Measurements from ENCODE around the gene TBC1D22A. TPM values are rescaled to one million over a fixed set of nuclear protein-coding genes. Genes with fewer than 3 reads are reported as not detected.

TBC1D22A gene
- polyA plus RNA-seq, 1 of the 3 experiments (the other 2 are of a cell fraction) = 16.5 TPM

DNA sequence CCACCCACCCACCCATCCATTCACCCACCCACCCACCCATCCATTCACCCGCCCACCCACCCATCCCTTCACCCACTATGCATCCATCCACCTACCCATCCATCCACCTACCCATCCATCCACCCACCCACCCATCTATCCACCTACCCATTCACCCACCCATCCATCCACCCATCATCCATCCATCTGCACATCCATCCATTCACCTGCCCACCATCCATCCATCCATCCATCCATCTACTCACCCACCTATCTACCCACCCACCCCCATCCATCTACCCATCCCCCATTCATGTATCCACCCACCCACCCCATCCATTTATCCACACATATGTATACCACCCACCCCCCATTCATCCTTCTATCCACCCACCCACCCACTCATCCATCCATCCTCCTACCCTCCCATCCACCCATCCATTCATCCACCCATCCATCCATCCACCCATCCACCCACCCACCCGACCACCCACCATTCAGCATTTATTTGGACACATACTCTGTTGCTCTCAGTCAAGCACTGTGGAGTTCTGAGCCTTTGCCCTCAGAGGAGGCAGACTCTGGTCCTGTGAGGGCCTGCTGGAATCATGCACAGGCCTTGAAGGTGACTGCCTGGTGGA lies 380.1 kb downstream of the TBC1D22A start:
- TF ChIP-seq, protein P1, sequence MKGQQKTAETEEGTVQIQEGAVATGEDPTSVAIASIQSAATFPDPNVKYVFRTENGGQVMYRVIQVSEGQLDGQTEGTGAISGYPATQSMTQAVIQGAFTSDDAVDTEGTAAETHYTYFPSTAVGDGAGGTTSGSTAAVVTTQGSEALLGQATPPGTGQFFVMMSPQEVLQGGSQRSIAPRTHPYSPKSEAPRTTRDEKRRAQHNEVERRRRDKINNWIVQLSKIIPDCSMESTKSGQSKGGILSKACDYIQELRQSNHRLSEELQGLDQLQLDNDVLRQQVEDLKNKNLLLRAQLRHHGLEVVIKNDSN (IDR thresholded peaks at IDR 0.05; ENCODE audit: borderline replicate concordance, low read depth) = no peak
- TF ChIP-seq MEF2A (IDR thresholded peaks at IDR 0.05; ENCODE audit: borderline replicate concordance, low read depth) = no peak
- TF ChIP-seq, protein P2, sequence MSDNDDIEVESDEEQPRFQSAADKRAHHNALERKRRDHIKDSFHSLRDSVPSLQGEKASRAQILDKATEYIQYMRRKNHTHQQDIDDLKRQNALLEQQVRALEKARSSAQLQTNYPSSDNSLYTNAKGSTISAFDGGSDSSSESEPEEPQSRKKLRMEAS (IDR thresholded peaks at IDR 0.05; ENCODE audit: low read depth) = no peak
- TF ChIP-seq RCOR1 (IDR thresholded peaks at IDR 0.05; ENCODE audit: low read length) = no peak
- TF ChIP-seq, protein P3, sequence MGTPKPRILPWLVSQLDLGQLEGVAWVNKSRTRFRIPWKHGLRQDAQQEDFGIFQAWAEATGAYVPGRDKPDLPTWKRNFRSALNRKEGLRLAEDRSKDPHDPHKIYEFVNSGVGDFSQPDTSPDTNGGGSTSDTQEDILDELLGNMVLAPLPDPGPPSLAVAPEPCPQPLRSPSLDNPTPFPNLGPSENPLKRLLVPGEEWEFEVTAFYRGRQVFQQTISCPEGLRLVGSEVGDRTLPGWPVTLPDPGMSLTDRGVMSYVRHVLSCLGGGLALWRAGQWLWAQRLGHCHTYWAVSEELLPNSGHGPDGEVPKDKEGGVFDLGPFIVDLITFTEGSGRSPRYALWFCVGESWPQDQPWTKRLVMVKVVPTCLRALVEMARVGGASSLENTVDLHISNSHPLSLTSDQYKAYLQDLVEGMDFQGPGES (IDR thresholded peaks at IDR 0.05; ENCODE audit: low read depth, low read length) = no peak
- TF ChIP-seq GATA2 (CRISPR knock-in tag; IDR thresholded peaks at IDR 0.05) = no peak
- no peak for TF ChIP-seq FOSL2 (IDR thresholded peaks at IDR 0.05; ENCODE audit: borderline replicate concordance, low read depth)
- no peak for TF ChIP-seq YY1 (IDR thresholded peaks at IDR 0.05; ENCODE audit: low read depth)
- no peak for TF ChIP-seq POLR2AphosphoS5 (IDR thresholded peaks at IDR 0.05; ENCODE audit: low read depth, low read length)
- no peak for TF ChIP-seq SMC3 (IDR thresholded peaks at IDR 0.05; ENCODE audit: low read depth, low read length)
- TF ChIP-seq ELF1 (IDR thresholded peaks at IDR 0.05) = no peak
- TF ChIP-seq RFX5 (IDR thresholded peaks at IDR 0.05; ENCODE audit: low read length) = no peak
- TF ChIP-seq FOXM1 (IDR thresholded peaks at IDR 0.05; ENCODE audit: low read depth) = no peak
- DNase-seq = no peak
- no peak overlapping the region for H3K4me3 ChIP-seq (ENCODE audit: low read depth in 2 of 2, low read length in 1 of 2)
- ChIA-PET POLR2A (no interaction called here), CTCF (interaction anchor here (1.1 kb wide), 1 partner anchor 344 kb away, joined by 3 read pairs; no protein-coding TSS in a partner anchor)
- no peak overlapping the region for H3K27ac ChIP-seq (ENCODE audit: low read depth in 2 of 2, low read length in 1 of 2)
- no peak overlapping the region for H3K4me2 ChIP-seq
- peaks cover 0 to 28% of the 10 kb centered on the region in 2 experiments; a peak in 1 of 4 replicates for H3K4me1 ChIP-seq (ENCODE audit: control insufficient read depth in 1 of 2, insufficient read depth in 2 of 2, low read depth in 1 of 2, low read length in 1 of 2)
- H3K27me3 ChIP-seq (ENCODE audit: insufficient read depth) = no peaks in the 10 kb centered on the region
- no peaks in the 10 kb centered on the region for H4K20me1 ChIP-seq (ENCODE audit: insufficient read depth)
- WGBS (ENCODE audit: low lambda C conversion rate) = 59% methylated on average over 2 of the region's 2 CpGs
- no peaks in the 10 kb centered on the region for H3K36me3 ChIP-seq (replicated peaks in 1 of 2; ENCODE audit: control insufficient read depth in 1 of 2, insufficient read depth in 2 of 2, low read length in 1 of 2)
- no peak overlapping the region for H3K9ac ChIP-seq
- no peaks in the 10 kb centered on the region for H3K9me3 ChIP-seq
- H2AFZ ChIP-seq (ENCODE audit: low read depth) = no peak overlapping the region
- H3K9me2 ChIP-seq = no peaks in the 10 kb centered on the region
- H3F3A ChIP-seq (replicated peaks; ENCODE audit: insufficient read depth) = no peaks in the 10 kb centered on the region
- H3K79me2 ChIP-seq (ENCODE audit: insufficient read depth) = no peaks in the 10 kb centered on the region

DNA sequence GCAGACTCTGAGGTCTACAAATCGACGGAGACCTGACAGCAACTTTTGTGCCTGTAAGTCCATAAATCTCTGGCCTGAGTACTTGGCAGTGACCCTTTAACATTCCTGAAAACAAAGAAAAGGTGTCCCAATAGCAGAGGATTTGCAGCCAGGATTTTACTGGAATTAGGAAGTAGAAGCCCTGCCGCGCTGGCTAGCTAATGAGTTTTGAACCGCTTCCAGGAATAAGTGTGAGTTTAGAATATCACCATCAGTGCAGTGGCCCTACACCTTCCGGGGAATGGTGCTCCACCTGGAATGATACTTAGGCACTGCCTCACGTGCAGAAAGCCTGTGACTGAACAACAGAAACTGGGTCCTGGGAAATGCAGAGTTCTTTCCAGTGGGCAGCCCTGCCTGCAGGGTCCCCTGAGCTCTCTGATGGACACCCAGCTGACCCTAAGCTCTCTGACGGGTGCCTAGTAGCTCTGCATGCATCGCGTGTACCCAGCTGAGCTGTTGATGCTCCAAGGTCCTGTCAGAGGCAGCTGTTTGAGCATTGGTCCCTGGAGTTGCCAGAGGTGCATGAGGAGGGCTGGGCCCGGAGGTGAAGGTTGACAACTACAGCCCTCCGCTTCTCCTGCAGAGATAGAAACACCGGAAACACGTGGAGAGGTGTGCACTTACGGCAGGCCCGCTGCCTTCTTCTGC lies 380.9 kb downstream of the TBC1D22A start:
- Histone ChIP-seq H3K4me2 (no peak overlapping the region), H3K79me2 (ENCODE audit: insufficient read depth) (no peaks in the 10 kb centered on the region), H3K9me2 (no peaks in the 10 kb centered on the region), H2AFZ (ENCODE audit: low read depth) (no peak overlapping the region), H3K4me3 (ENCODE audit: low read depth in 2 of 2, low read length in 1 of 2) (no peak overlapping the region), H3K27ac (ENCODE audit: low read depth in 2 of 2, low read length in 1 of 2) (no peak overlapping the region), H3K4me1 (ENCODE audit: control insufficient read depth in 1 of 2, insufficient read depth in 2 of 2, low read depth in 1 of 2, low read length in 1 of 2) (peaks cover 0 to 34% of the 10 kb centered on the region in 2 experiments; a peak in 1 of 4 replicates), H3F3A (replicated peaks; ENCODE audit: insufficient read depth) (no peaks in the 10 kb centered on the region), H3K9me3 (no peaks in the 10 kb centered on the region), H3K27me3 (ENCODE audit: insufficient read depth) (no peaks in the 10 kb centered on the region), H3K36me3 (replicated peaks in 1 of 2; ENCODE audit: control insufficient read depth in 1 of 2, insufficient read depth in 2 of 2, low read length in 1 of 2) (no peaks in the 10 kb centered on the region), H3K9ac (no peak overlapping the region), H4K20me1 (ENCODE audit: insufficient read depth) (no peaks in the 10 kb centered on the region)
- ChIA-PET POLR2A (no interaction called here), CTCF (no interaction called here)
- TF ChIP-seq SIN3A (IDR thresholded peaks at IDR 0.05; ENCODE audit: borderline replicate concordance, low read depth, low read length) = no peak
- TF ChIP-seq, protein P4, sequence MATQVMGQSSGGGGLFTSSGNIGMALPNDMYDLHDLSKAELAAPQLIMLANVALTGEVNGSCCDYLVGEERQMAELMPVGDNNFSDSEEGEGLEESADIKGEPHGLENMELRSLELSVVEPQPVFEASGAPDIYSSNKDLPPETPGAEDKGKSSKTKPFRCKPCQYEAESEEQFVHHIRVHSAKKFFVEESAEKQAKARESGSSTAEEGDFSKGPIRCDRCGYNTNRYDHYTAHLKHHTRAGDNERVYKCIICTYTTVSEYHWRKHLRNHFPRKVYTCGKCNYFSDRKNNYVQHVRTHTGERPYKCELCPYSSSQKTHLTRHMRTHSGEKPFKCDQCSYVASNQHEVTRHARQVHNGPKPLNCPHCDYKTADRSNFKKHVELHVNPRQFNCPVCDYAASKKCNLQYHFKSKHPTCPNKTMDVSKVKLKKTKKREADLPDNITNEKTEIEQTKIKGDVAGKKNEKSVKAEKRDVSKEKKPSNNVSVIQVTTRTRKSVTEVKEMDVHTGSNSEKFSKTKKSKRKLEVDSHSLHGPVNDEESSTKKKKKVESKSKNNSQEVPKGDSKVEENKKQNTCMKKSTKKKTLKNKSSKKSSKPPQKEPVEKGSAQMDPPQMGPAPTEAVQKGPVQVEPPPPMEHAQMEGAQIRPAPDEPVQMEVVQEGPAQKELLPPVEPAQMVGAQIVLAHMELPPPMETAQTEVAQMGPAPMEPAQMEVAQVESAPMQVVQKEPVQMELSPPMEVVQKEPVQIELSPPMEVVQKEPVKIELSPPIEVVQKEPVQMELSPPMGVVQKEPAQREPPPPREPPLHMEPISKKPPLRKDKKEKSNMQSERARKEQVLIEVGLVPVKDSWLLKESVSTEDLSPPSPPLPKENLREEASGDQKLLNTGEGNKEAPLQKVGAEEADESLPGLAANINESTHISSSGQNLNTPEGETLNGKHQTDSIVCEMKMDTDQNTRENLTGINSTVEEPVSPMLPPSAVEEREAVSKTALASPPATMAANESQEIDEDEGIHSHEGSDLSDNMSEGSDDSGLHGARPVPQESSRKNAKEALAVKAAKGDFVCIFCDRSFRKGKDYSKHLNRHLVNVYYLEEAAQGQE (IDR thresholded peaks at IDR 0.05; ENCODE audit: low read depth, low read length) = no peak
- TF ChIP-seq RCOR1 (IDR thresholded peaks at IDR 0.05; ENCODE audit: low read length) = no peak
- no peak for TF ChIP-seq ELF1 (IDR thresholded peaks at IDR 0.05)
- DNase-seq = no peak
- WGBS (ENCODE audit: low lambda C conversion rate) = 92% methylated on average over 7 of the region's 16 CpGs
